ENCODE data around the gene GPR22. TPM values are rescaled to one million over a fixed set of nuclear protein-coding genes. Genes with fewer than 3 reads are reported as not detected.

Gene GPR22
- total RNA-seq, 1 donor from 2014 or later = under 0.01 TPM

GRCh38 chr7:107467972-107468371 is 1.9 kb upstream of the GPR22 start:
- H3K4me3 ChIP-seq (ENCODE audit: low read depth, low read length) = no peak overlapping the region
- DNase-seq (ENCODE audit: low read depth) (no peak), FAIRE-seq (no peak)
- no peaks in the 10 kb centered on the region for H3K27me3 ChIP-seq (ENCODE audit: control insufficient read depth, insufficient read depth, low read length)
- no peaks in the 10 kb centered on the region for H3K36me3 ChIP-seq (ENCODE audit: control insufficient read depth, insufficient read depth, low read length)
- TF ChIP-seq CTCF (IDR thresholded peaks at IDR 0.05; ENCODE audit: insufficient read depth, low read length, severe bottlenecking) = no peak

GRCh38 chr7:107468824-107469223 is 1.0 kb upstream of the GPR22 start:
- DNase-seq (ENCODE audit: low read depth) (no peak), FAIRE-seq (no peak)
- Histone ChIP-seq H3K4me3 (ENCODE audit: low read depth, low read length) (no peak overlapping the region), H3K36me3 (ENCODE audit: control insufficient read depth, insufficient read depth, low read length) (no peaks in the 10 kb centered on the region), H3K27me3 (ENCODE audit: control insufficient read depth, insufficient read depth, low read length) (no peaks in the 10 kb centered on the region)
- no peak for TF ChIP-seq CTCF (IDR thresholded peaks at IDR 0.05; ENCODE audit: insufficient read depth, low read length, severe bottlenecking)

- no peaks in the 10 kb centered on the region for H3K27me3 ChIP-seq (ENCODE audit: control insufficient read depth, insufficient read depth, low read length)
- FAIRE-seq (no peak), DNase-seq (ENCODE audit: low read depth) (no peak)
- no peak overlapping the region for H3K4me3 ChIP-seq (ENCODE audit: low read depth, low read length)
- no peaks in the 10 kb centered on the region for H3K36me3 ChIP-seq (ENCODE audit: control insufficient read depth, insufficient read depth, low read length)
- no peak for TF ChIP-seq CTCF (IDR thresholded peaks at IDR 0.05; ENCODE audit: insufficient read depth, low read length, severe bottlenecking)
Observed at GRCh38 chr7:107471292-107472070, 1.6 kb downstream of the GPR22 start.

GRCh38 chr7:107472116-107472515 is 2.3 kb downstream of the GPR22 start:
- DNase-seq (ENCODE audit: low read depth) = no peak
- H3K4me3 ChIP-seq (ENCODE audit: low read depth, low read length) = no peak overlapping the region
- no peak for FAIRE-seq
- H3K27me3 ChIP-seq (ENCODE audit: control insufficient read depth, insufficient read depth, low read length) = no peaks in the 10 kb centered on the region
- no peak for TF ChIP-seq CTCF (IDR thresholded peaks at IDR 0.05; ENCODE audit: insufficient read depth, low read length, severe bottlenecking)
- H3K36me3 ChIP-seq (ENCODE audit: control insufficient read depth, insufficient read depth, low read length) = no peaks in the 10 kb centered on the region

GRCh38 chr7:107474104-107474521 is 4.3 kb downstream of the GPR22 start:
- no peaks in the 10 kb centered on the region for H3K27me3 ChIP-seq (ENCODE audit: control insufficient read depth, insufficient read depth, low read length)
- no peaks in the 10 kb centered on the region for H3K36me3 ChIP-seq (ENCODE audit: control insufficient read depth, insufficient read depth, low read length)
- no peak overlapping the region for H3K4me3 ChIP-seq (ENCODE audit: low read depth, low read length)
- DNase-seq (ENCODE audit: low read depth) (no peak), FAIRE-seq (no peak)
- TF ChIP-seq CTCF (IDR thresholded peaks at IDR 0.05; ENCODE audit: insufficient read depth, low read length, severe bottlenecking) = no peak

GRCh38 chr7:107479303-107479702 is 9.4 kb downstream of the GPR22 start:
- no peak for TF ChIP-seq CTCF (IDR thresholded peaks at IDR 0.05; ENCODE audit: insufficient read depth, low read length, severe bottlenecking)
- no peak for DNase-seq (ENCODE audit: low read depth)
- no peak for FAIRE-seq
- H3K4me3 ChIP-seq (ENCODE audit: low read depth, low read length) = no peak overlapping the region
- no peaks in the 10 kb centered on the region for H3K27me3 ChIP-seq (ENCODE audit: control insufficient read depth, insufficient read depth, low read length)
- no peaks in the 10 kb centered on the region for H3K36me3 ChIP-seq (ENCODE audit: control insufficient read depth, insufficient read depth, low read length)
